ENCODE measurements around the gene B3GAT1.

The B3GAT1 gene

DNA sequence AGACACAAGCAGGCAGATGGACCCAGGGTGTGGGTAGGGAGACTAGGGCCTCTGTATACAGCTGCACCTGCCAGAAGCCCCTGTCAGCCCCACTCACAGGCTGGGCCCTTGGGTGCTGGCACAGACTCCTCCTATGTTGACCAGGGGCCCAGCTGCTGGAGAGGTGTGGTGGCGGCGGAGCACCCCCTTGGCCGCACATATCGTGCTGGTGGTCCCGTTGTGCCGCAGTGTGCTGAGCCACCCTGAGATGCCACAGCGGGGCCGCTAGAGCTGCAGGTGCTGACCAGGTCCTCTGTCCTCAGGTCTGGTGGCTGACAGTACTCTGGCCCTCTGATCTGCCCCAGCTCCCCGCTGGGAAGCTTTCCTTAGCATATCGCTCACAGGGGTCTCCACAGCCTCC is 30.2 kb upstream of the B3GAT1 start:
- no peak for DNase-seq (ENCODE audit: extremely low read depth in 1 of 2, low read depth in 1 of 2)

GRCh38 chr11:134441706-134442105 is 29.7 kb upstream of the B3GAT1 start:
- no peak for DNase-seq (ENCODE audit: extremely low read depth in 1 of 2, low read depth in 1 of 2)

GRCh38 chr11:134441281-134441680 is 29.2 kb upstream of the B3GAT1 start:
- no peak for DNase-seq (ENCODE audit: extremely low read depth in 1 of 2, low read depth in 1 of 2)

- no peak for DNase-seq (ENCODE audit: extremely low read depth in 1 of 2, low read depth in 1 of 2)
Observed at GRCh38 chr11:134440851-134441250, 28.8 kb upstream of the B3GAT1 start.

DNA sequence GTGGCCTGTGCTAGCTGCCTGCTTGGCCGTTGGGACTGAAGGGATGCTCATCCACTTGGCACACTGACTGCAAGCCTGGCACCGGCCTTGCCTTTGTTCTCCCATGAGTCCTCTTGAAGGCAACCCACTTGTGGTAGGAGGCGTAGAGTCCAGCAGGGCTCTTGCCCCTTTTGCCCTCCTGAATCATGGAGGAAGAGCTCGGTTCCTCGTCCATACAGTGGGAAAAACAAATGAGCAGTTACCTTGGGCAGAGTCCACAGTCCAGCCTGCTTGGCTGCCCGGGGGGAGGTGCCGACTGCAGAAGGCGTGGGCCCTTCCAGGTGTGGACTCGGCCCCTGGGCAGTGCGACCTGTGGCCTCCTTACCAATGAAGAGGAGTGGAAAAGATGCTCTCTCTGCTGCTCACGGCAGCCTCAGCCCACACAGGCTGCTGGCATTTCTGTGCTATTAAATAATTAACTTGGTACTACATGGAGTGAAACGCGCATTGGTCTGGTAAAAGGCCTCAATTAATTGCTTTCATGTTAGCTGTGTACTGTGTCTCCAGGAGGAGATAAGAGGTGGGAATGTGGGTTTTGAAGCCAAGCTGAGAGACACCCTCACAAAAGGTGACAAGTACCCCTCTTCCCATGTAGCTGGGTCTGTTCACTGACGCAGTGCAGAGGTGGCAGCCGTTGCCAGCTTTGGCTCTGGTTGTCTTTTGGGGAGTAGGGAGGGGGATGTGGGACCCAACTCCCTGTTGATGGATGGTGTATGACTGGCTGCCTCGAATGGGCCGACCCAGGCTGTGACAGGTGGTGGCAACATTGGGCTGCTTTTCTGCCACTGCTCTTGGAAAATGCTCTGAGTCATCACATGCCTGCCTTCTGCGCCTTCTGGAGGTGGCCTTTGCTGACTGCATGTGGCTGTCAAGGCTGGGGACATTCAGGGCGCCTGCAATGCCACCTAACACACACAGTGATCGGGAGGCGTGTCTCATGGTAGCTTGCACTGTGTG is 26.8 kb upstream of the B3GAT1 start:
- no peak for DNase-seq (ENCODE audit: extremely low read depth in 1 of 2, low read depth in 1 of 2)

DNA sequence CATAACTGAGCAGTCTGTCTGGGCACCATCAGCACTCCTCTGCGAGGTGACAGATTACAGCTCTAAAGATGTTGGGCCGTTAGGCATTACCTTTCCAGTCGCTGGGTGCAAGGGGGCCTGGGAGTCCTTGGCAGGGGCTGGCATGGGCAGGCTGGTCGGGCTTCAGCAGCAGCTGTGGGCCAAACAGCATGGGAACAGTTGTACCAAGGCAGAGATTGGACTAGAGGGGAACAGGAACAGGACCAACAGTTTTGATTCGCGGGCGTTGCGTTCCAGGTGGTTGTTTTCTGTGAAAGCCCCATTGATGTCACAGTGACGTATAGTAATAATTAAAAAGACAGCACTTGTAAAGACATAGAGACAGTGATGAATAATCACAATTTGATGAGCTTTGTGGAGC is 25.8 kb upstream of the B3GAT1 start:
- no peak for DNase-seq (ENCODE audit: extremely low read depth in 1 of 2, low read depth in 1 of 2)

DNA sequence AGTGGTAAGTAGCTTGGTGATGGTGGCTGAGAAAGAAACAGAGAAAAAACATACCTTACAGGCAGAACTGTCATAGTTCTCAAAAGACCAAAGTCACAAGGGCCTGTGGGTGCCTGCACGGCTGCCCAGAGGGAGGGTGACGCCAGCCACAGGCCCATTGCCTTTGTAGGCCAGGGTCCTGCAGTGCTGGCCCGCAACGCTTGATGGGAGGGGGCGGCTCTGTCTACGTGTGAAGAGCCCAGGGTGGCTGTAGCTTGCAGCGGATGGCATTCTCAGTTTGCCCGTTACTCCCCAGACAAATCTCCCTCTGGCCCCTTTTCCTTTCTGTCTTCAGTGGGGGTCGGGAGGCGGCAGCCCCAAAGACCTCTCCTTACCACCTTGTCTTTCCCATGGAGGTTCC is 24.7 kb upstream of the B3GAT1 start:
- DNase-seq (ENCODE audit: extremely low read depth in 1 of 2, low read depth in 1 of 2) = no peak

GRCh38 chr11:134433806-134434205 is 21.8 kb upstream of the B3GAT1 start:
- no peak for DNase-seq (ENCODE audit: extremely low read depth in 1 of 2, low read depth in 1 of 2)

DNA sequence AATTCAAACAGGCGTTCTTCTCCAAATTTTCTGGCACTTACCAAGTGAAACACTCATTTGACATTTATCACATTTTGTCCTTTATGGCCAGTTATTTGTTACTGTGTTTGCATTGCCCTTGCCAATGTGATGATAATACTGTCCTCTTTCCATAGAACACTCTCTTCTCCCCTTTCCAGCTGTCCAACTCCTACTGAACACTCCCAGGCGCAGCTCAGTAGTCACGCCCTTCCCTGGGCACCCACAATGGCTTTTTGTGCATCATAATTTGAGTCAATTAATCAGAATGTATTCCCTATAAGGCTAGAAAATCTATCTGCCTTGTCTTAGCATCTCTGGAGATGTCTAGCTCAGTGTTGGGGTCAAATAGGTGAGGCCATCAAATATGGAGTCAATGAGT is 21.2 kb upstream of the B3GAT1 start:
- no peak for DNase-seq (ENCODE audit: extremely low read depth in 1 of 2, low read depth in 1 of 2)

DNA sequence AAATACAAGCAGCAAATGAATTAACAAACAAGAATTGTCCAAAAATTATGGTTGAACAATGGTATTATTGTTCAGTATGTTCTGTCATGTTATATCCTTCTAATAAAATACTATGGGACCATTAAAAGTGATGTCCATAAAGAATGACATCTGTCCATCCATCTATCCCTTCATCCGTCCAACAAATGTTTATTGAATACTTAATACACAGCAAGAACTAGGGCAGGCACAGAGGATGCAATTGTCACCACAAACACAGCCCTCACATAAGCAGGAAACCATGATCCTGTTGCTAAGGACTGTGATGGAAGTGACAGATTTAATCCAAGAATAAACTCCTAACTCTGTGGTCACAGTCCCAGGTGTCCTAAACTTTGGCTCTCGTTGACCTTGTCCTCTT is 20.7 kb upstream of the B3GAT1 start:
- DNase-seq (ENCODE audit: extremely low read depth in 1 of 2, low read depth in 1 of 2) = no peak

GRCh38 chr11:134429106-134429505 is 17.1 kb upstream of the B3GAT1 start:
- no peak for DNase-seq (ENCODE audit: extremely low read depth in 1 of 2, low read depth in 1 of 2)

- DNase-seq (ENCODE audit: extremely low read depth in 1 of 2, low read depth in 1 of 2) = no peak
Observed at GRCh38 chr11:134425816-134426536, 13.9 kb upstream of the B3GAT1 start.

- DNase-seq (ENCODE audit: extremely low read depth in 1 of 2, low read depth in 1 of 2) = no peak
Observed at GRCh38 chr11:134425413-134425812, 13.4 kb upstream of the B3GAT1 start.

- DNase-seq (ENCODE audit: extremely low read depth in 1 of 2, low read depth in 1 of 2) = no peak
Observed at GRCh38 chr11:134423106-134423505, 11.1 kb upstream of the B3GAT1 start.

GRCh38 chr11:134417871-134418840 is 6.1 kb upstream of the B3GAT1 start:
- DNase-seq (ENCODE audit: extremely low read depth in 1 of 2, low read depth in 1 of 2) = no peak

DNA sequence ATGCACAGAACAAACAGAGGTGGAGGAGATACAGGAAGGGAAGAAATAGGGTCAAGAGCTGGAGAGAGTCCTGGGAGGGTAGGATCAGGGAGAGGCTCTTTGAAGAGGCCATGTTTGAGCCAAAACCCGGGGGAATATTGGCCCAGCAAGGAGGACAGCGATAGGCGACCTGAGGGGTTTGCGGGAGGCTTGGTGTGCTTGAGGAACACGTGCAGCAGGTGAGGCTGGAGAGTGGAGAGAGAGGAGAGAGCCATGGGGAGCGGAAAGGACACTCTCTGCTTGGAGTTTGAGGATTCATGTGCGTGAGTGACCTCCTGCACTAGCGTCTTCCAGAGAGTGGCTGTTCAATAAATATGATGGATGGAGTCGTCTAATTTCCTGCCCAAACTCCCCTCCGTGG is 4.7 kb upstream of the B3GAT1 start:
- no peak for DNase-seq (ENCODE audit: extremely low read depth in 1 of 2, low read depth in 1 of 2)

DNA sequence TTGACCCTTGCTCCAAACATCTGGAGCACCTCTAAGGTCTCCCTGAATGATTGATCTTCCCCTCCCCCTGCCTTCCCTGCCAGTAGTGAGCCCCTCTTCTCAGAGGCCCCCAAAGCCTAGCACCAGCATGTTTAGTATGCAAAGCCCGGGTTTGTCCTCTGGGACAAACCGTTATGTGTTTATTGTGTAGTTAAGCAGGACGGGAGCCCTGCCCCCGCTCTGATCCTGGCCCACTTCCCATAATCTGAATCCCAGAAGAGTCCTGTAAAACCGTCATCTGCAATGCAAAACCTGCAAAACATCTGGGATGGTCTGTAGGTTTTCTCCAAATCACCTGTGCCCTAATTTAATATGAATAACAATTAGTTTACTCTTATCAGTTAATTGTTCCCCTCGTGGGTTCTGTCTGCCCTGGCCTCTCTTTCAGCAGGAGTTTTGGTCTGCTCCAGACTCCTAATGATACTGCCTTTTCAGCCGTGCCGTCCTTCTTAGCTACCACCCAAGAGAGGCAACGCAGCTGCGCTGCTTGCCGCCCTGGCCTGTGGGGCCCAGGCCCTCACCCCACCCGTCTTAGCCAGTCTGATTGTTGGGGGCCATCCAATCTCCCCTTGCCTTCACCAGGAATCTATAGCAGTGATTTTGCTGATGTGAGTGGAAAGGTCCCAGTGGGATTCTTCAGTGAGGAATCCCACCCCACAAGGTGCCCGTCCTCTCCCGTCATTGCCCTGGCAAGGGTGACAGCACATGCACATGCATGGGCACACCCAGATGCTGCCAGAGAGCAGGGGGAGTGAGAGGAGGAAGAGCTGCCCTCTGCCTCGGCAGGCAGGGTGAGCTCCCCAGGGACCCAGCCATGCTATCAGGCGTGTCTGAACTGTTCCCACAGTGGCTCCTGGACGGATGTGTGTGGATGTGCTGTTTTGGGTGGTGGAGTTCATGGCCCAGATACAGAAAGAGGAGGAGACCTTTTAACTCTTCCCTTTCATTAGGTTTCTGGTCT is 3.0 kb upstream of the B3GAT1 start:
- DNase-seq (ENCODE audit: extremely low read depth in 1 of 2, low read depth in 1 of 2) = no peak

DNA sequence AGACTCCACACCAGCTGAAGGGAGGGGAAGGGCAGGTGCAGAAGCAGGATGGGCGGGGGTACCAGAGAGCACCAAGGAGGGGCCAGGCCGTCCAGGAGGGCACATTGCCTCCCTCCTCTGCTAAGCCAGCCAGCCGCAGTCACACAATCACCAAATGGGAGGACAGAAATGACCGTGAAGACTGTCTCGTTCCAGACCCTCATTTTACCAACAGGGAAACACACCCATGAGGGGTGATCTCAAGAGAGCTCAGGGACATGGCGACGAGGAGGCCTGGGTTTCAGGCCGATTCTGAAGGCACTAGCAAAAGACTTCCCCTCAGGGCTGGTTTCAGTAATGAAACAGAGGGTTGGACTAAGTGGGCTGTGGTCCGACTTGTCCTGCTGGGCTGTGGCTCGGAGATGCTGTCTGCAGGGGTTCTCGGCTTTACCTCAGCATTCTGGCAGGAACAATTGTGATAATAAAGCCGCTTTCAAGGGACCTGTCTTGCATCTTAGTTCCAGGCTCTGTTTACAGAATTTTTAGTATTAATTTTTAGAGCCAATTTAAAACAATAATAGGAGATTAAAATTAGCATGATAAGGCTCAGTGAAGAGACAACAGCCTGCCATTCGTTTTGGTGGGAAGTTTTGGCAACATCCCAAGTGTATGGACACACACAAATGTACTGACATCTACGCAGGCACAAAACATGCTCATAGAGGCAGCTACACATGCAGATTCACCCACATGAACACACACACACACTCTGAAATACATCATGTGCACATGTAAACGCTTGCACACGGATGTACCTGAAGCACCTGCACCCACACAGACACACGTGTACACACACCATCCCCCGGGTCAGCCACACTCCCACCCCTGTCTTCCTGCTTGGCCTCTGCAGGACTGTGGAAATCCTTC is 2.0 kb upstream of the B3GAT1 start:
- no peak for DNase-seq (ENCODE audit: extremely low read depth in 1 of 2, low read depth in 1 of 2)

Measured in stimulated activated CD8-positive, alpha-beta memory T cell treated with anti-CD3 and anti-CD28 coated beads, Interleukin-7, amount 100 ng/mL, for 48 hours (primary cell).